Psoas muscle (tissue), 8 donors: ENCODE measurements around the gene ZNF469. TPM values are rescaled to one million over a fixed set of nuclear protein-coding genes. Genes with fewer than 3 reads are reported as not detected.

Experiments used
- ATAC-seq, 4 donors: fragments of 200-7000 bp; cut with Tn5 transposase; one replicate each; pipeline ENCODE4 v1.9.1; 2020; ENCODE audit warnings: moderate library complexity in 3 of 4, mild to moderate bottlenecking in 2 of 4
- DNase-seq, 2 donors: peaks; one replicate each; pipeline ENCODE4 v3.0.0-alpha.2; 2020
- H3K27ac ChIP-seq: fragments of 200-600 bp; one replicate; pipeline ENCODE4 v1.8.0; 2022
- H3K27me3 ChIP-seq, 3 donors: fragments of 200-600 bp in 1 of 3; one replicate each; pipeline versions ENCODE4 v1.6.1 to v1.8.0; 2013 to 2022; ENCODE audit warnings: low read length in 2 of 3, mild to moderate bottlenecking in 2 of 3, moderate library complexity in 1 of 3; ENCODE audit not compliant: insufficient read depth in 3 of 3
- H3K36me3 ChIP-seq, 2 donors: fragments of 200-600 bp in 1 of 2; one replicate each; pipeline versions ENCODE4 v1.6.1 to v1.8.0; 2013 to 2022; ENCODE audit warnings: low read depth in 1 of 2, mild to moderate bottlenecking in 1 of 2, moderate library complexity in 1 of 2; ENCODE audit not compliant: insufficient read depth in 1 of 2
- H3K4me1 ChIP-seq: fragments of 200-600 bp; one replicate; pipeline ENCODE4 v1.8.0; 2022
- H3K4me3 ChIP-seq: fragments of 200-600 bp; one replicate; pipeline ENCODE4 v1.8.0; 2022; ENCODE audit warnings: mild to moderate bottlenecking
- H3K9me3 ChIP-seq: fragments of 200-600 bp; one replicate; pipeline ENCODE4 v1.8.0; 2022
- CTCF ChIP-seq: fragments of 200-600 bp; IDR thresholded peaks from one replicate; pipeline ENCODE4 v1.8.0; 2022; ENCODE audit warnings: antibody characterized with exemption
- WGBS, 3 donors: extraction: QIAGEN DNeasy Blood & Tissue Kit; methylation state at CpG; one replicate each; pipeline versions ENCODE4 v1.1.6 to v1.1.7; 2013; 5-methylcytosine and 5-hydroxymethylcytosine counted together
- intact Hi-C, 2 donors: fragments of 100-400 bp; cut with DNase I; formaldehyde crosslinking; loops; one replicate each; pipeline versions ENCODE4 v1.11.0 to v1.14.2; 2022
- polyA plus RNA-seq, 3 donors: library from polyadenylated mRNA; stranded (reverse); fragments of 200-250 nt; gene quantifications; one replicate each; pipeline ENCODE4 v1.2.3, GENCODE V29; 2013
- total RNA-seq, 4 donors: library from RNA; stranded (reverse); fragmentation: NEBNext Ultra II Directional in 2 of 4; extraction: Animal tissue kit (Norgen Biotek cat#: 25700) in 2 of 4; gene quantifications; one replicate each; pipeline versions ENCODE4 v1.2.1 to v1.2.4, GENCODE V29; 2021 to 2023
- donor health status: healthy with polysubstance abuse.
- donor health status: DM: no; HTN: no; CAD: no; lungs with moderate emphysema.
- donor health status: Bipolar disorder and iron deficiency.
- donor health status: healthy.
- donor health status: DM: yes; HTN: yes; CAD: no.
- donor health status: DM: no; HTN: no; CAD: no.
- donor health status: DM: no; HTN: no; CAD: no.
- donor health status: DM: yes; HTN: yes; CAD: no.

ZNF469 gene
- total and polyA plus RNA-seq, 7 donors, result 0.08 to 1.7 (median 0.30) TPM

- TF ChIP-seq CTCF, result no peak
- 91 to 93% (median 92%) methylated on average over 12 of the region's 12 CpGs for WGBS, 3 donors
- H3K4me3 ChIP-seq, result no peak overlapping the region
- H3K9me3 ChIP-seq, result no peaks in the 10 kb centered on the region
- no peak overlapping the region for H3K27ac ChIP-seq
- intact Hi-C loops, result loop anchor here in 1 of 2 donors (5.0 kb wide), 1 partner anchor 36 kb away; no protein-coding TSS in a partner anchor
- H3K4me1 ChIP-seq, result no peaks in the 10 kb centered on the region
- no peak for DNase-seq
- no peaks in the 10 kb centered on the region for H3K36me3 ChIP-seq
- no peak for ATAC-seq
- H3K27me3 ChIP-seq, result no peaks in the 10 kb centered on the region
These were observed 4.4 kb upstream of the ZNF469 start for GRCh38 chr16:88378401-88378800.

GRCh38 chr16:88378836-88379693, 3.7 kb upstream of the ZNF469 start:
- intact Hi-C loops, result loop anchor here in 1 of 2 donors (5.0 kb wide), 1 partner anchor 37 kb away; no protein-coding TSS in a partner anchor
- ATAC-seq (no peak), DNase-seq (peak; percentile 11 to 38)
- Histone ChIP-seq H3K4me1 (peaks cover 4% of the 10 kb centered on the region), H3K4me3 (no peak overlapping the region), H3K36me3 (no peaks in the 10 kb centered on the region), H3K27ac (no peak overlapping the region), H3K27me3 (no peaks in the 10 kb centered on the region), H3K9me3 (no peaks in the 10 kb centered on the region)
- TF ChIP-seq CTCF, result no peak
- 83 to 87% (median 84%) methylated on average over 25 of the region's 25 CpGs for WGBS, 3 donors

- WGBS, 3 donors, result 85 to 93% (median 85%) methylated on average over 8 of the region's 8 CpGs
- peak; percentile 11 to 46 for DNase-seq
- no peak for ATAC-seq
- no peak for TF ChIP-seq CTCF
- Histone ChIP-seq H3K36me3 (no peaks in the 10 kb centered on the region), H3K9me3 (no peaks in the 10 kb centered on the region), H3K4me1 (peaks cover 5% of the 10 kb centered on the region), H3K4me3 (no peak overlapping the region), H3K27me3 (no peaks in the 10 kb centered on the region), H3K27ac (no peak overlapping the region)
- intact Hi-C loops, result loop anchor here in 1 of 2 donors (5.0 kb wide), 1 partner anchor 37 kb away; no protein-coding TSS in a partner anchor
These were observed 3.1 kb upstream of the ZNF469 start for GRCh38 chr16:88379694-88380040.

- intact Hi-C loops, result no loop called here
- Histone ChIP-seq H3K4me1 (peaks cover 5% of the 10 kb centered on the region), H3K9me3 (no peaks in the 10 kb centered on the region), H3K36me3 (no peaks in the 10 kb centered on the region), H3K4me3 (no peak overlapping the region), H3K27me3 (no peaks in the 10 kb centered on the region), H3K27ac (no peak overlapping the region)
- WGBS, 3 donors, result 85 to 97% (median 96%) methylated on average over 7 of the region's 7 CpGs
- DNase-seq, result no peak
- no peak for ATAC-seq
- TF ChIP-seq CTCF, result no peak
These were observed 2.7 kb upstream of the ZNF469 start for GRCh38 chr16:88380099-88380498.
